ENCODE data around the gene ARHGEF11.
"Not testable (repeated sequence)": the region's sequence is repeated elsewhere in the genome, so short reads cannot be mapped to it uniquely, and the experiment has no call there.

Gene ARHGEF11, protein sequence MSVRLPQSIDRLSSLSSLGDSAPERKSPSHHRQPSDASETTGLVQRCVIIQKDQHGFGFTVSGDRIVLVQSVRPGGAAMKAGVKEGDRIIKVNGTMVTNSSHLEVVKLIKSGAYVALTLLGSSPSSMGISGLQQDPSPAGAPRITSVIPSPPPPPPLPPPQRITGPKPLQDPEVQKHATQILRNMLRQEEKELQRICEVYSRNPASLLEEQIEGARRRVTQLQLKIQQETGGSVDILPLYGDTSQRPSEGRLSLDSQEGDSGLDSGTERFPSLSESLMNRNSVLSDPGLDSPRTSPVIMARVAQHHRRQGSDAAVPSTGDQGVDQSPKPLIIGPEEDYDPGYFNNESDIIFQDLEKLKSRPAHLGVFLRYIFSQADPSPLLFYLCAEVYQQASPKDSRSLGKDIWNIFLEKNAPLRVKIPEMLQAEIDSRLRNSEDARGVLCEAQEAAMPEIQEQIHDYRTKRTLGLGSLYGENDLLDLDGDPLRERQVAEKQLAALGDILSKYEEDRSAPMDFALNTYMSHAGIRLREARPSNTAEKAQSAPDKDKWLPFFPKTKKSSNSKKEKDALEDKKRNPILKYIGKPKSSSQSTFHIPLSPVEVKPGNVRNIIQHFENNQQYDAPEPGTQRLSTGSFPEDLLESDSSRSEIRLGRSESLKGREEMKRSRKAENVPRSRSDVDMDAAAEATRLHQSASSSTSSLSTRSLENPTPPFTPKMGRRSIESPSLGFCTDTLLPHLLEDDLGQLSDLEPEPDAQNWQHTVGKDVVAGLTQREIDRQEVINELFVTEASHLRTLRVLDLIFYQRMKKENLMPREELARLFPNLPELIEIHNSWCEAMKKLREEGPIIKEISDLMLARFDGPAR (N-terminal part only)

DNA sequence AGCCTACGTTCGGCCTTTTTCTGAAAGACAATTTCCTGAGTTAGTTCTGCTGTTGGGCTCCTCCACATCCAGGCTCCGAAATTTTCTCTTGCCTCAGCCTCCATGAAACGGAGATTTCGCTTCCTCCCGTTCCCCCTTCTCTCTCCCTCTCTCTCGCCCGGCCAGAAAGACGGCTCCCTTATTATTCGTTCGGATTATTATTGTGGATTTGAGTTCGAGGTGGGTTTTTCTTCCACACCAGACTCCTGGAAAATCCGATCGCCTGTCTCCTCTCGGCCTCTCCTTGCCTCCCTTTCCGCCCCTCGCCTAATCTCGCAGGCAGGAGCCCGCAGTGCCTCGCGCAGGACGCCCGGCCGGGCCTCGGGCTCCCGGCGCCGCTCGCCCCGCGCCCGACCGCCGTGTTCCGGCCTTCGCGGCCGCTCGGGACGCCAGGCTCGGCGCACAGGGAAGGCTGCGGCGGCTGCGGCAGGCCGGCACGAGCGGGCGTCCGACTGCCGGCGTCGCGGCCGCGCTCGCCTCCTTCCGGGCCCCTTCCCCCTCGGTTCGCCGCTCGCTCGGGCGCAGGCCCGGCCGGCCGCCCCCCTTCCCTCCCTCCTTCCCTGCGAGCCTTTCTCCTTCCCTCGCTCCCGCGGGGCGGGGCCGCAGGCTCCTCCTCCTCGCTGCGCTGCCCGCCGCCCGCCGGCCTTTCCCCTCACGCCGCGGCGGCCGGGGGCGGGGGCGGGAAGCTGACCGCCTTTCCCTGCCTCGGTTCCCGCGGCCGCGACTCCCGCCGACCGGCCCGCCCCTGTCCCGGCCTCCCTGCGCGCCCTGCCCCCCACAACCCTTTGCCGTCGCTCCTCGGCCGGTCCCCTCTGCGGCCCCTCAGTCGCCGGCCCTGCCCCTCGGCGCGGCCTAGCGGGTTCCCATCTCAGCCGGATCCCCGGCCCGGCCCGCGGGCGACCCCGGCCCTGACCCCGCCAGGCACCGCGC is at the start of gene ARHGEF11:
ARHGEF11 (minus strand) TSS at position 493 of the 969 bp plus-strand sequence. CDS start 1,412 bp downstream, outside the sequence.
- no peak for FAIRE-seq

DNA sequence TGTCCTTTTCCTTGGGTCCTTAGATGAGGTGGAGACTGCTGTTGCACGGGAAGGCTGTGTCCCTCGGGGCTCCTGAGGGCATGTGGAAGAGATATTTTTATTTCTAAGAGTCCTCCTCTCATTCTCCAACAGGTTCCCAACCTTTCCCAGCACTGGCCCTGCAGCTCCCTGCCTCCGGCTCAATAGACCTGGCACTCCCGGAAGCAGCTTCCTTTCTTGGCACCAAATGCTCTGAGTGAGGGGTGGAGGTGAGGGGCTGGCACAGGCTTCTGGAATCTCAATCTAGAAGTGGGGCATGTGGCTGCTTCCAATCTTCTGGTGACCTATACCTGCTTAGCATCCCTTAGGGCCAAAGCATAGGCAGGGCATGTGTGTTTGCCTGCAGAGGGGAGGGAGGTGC is 49.5 kb upstream of the ARHGEF11 start:
- FAIRE-seq = no peak

DNA sequence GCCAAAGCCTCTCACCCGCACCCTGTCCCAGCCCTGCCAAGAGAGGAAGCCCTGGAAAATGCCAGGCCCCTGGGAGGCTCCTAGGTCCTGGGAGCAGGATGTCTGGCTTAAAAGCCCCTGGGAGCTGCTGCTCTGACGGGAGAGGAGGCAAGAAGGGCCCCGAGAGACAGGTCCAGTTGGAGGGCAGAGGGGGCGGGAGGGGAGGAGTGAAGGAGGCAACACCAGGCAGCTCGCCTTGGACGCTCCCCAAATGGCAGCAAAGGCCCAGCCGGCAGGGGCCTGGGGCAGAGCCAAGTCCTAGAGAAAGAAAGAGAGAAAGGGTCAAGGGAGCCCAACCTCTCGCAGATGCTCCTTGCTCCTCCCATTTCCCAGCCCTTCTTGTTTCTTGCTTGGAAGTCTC is 47.3 kb upstream of the ARHGEF11 start:
- no peak for FAIRE-seq

GRCh38 chr1:157091668-157092273 is 46.2 kb upstream of the ARHGEF11 start:
- no peak for FAIRE-seq

DNA sequence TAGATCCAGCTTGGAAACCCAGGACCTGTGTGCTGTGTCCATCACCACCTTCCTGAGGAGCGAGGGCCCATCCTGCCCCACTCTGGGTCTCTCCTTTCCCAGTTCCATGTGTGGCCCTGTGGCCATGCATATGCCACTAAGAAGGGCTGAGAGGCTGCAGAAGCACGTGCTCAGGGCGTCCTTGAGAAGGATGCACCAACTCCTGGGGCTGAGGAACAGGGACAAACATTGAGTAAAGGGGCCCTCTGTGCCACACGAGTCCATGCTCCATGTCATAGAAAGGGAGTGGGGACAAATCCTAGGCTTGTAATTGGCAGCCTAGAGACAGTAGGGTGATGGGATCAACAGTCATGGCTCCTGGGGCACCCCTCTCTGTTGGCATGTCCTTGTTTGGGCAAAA is 45.6 kb upstream of the ARHGEF11 start:
- FAIRE-seq = no peak

- FAIRE-seq = no peak
These were observed 45.2 kb upstream of the ARHGEF11 start for GRCh38 chr1:157090771-157091170.

GRCh38 chr1:157090196-157090647 is 44.7 kb upstream of the ARHGEF11 start:
- no peak for FAIRE-seq

GRCh38 chr1:157089789-157090188 is 44.2 kb upstream of the ARHGEF11 start:
- FAIRE-seq = no peak

- FAIRE-seq = no peak
These were observed 43.1 kb upstream of the ARHGEF11 start for GRCh38 chr1:157088607-157089006.

GRCh38 chr1:157087030-157087429 is 41.5 kb upstream of the ARHGEF11 start:
- FAIRE-seq = no peak

DNA sequence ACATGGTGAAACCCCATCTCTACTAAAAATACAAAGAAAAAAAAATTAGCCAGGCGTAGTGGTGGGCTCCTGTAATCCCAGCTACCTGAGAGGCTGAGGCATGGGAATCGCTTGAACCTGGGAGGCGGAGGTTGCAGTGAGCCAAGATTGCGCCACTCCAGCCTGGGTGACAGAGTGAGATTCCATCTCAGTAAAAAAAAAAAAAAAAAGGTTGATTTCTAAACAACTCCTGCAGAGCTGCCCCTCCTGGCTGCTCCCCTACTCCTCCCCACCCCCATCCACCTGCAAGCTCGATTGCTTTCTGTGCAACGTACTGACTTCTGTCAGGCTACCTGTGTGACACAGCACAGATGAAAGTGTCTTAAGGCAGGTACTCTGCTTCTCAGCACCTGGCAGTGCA is 40.8 kb upstream of the ARHGEF11 start:
- FAIRE-seq = no peak

DNA sequence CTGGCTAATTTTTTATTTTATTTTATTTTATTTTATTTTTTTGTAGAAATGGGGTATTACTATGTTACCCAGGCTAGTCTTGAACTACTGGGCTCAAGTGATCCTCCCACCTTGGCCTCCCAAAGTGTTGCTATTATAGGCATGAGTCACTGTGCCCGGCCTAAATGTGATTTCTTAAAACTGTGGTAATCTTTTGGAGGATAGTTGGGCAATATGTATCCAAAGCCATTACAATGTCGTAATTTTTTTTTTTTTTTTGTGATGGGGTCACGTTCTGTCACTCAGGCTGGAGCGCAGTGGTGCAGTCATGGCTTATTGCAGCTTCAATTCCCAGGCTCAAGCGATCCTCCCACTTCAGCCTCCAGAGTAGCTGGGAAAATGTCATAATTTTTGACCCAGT is 39.9 kb upstream of the ARHGEF11 start:
- no peak for FAIRE-seq

DNA sequence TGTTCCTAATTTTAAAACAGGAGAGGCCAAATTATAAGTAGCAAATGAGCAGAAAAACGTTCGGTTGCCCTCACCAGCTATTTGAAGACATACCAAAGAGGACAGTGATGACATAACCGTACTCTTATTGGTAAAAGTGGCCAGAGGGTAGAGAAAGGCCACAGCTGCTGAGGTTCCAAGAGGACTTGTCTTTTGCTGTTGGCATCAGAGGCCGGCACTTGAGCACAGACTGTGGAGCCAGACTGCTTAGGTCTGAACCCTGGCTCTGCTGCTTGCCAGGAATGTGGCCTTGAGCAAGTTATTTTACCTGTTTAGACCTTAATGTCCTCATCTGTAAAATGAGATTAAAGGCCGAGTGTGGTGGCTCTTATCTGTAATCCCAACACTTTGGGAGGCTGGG is 39.2 kb upstream of the ARHGEF11 start:
- FAIRE-seq = no peak

DNA sequence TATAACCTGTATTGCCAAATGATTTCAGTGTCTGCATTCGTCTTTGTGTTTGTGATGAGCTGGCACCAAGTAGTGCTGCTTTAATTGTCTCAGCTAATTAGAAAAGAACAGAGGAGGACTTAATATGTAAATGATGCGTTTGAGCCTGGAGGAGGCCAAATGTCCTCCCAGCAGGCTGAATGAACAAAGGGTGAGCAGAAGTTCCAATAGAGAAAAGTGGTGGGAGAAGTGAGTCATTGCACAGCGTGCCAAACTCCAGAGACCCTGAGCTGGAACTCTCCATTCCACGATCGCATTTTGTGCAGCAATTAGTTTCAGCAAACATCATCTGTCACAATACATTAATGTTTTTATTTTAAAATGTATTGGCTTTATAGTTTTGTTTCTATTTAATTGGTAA is 36.2 kb upstream of the ARHGEF11 start:
- FAIRE-seq = no peak

- no peak for FAIRE-seq
These were observed 35.2 kb upstream of the ARHGEF11 start for GRCh38 chr1:157080714-157081113.

GRCh38 chr1:157077394-157077793 is 31.9 kb upstream of the ARHGEF11 start:
- no peak for FAIRE-seq

- no peak for FAIRE-seq
These were observed 28.6 kb upstream of the ARHGEF11 start for GRCh38 chr1:157073944-157074685.

GRCh38 chr1:157069601-157070000 is 24.1 kb upstream of the ARHGEF11 start:
- no peak for FAIRE-seq

DNA sequence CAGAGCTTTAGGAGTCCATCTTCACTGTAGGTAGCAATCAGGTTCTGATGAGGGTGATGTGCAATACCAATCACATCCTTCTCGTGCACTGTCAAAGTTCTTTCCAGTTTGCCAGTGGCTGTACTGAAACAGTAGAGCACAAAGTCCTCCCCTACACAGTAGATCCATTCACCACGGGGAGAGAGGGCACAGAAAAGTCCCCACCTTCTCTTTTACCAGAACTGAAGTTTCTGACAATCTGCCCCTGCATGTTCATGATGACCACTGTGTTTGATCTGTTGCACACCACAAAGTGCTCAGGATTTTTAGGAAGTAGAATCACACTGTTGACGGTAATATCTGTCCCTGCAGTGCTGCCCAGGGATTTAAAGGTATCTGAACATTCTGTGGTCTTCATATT is 13.7 kb upstream of the ARHGEF11 start:
- FAIRE-seq = not testable (repeated sequence)

- peak; percentile 19 for FAIRE-seq
These were observed 10.7 kb upstream of the ARHGEF11 start for GRCh38 chr1:157056269-157056668.

DNA sequence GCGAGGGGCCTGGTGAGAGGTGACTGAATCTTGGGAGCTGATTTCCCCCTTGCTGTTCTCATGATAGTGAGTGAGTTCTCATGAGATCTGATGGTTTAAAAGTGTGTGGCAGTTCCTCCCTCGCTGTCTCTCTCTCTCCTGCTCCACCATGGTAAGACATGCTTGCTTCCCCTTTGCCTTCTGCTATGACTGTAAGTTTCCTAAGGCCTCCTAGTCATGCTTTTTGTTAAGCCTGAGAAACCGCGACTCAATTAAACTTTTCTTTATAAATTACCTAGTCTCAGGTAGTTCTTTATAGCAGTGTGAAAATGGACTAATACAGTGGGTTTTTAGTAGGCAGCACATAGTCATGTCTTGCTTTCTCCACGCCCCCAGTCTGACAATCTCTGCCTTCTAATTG is 10.2 kb upstream of the ARHGEF11 start:
- not testable (repeated sequence) for FAIRE-seq

Measured in A204.1 (cell line).